Amniotic epithelial cell (primary cell): Measurements from ENCODE around the gene GPHN.
"Not testable (repeated sequence)": the region's sequence is repeated elsewhere in the genome, so short reads cannot be mapped to it uniquely, and the experiment has no call there.

ENCODE experiments used
- DNase-seq: peaks from one replicate; pipeline ENCODE4 v3.0.0-alpha.2; 2010; ENCODE audit warnings: low read depth

GPHN gene

GRCh38 chr14:66657780-66658179 lies 149.8 kb downstream of the GPHN start:
- DNase-seq = no peak

- peak; percentile 53 for DNase-seq
These were observed 154.4 kb downstream of the GPHN start for GRCh38 chr14:66662374-66662773.

GRCh38 chr14:66677780-66678179 lies 169.8 kb downstream of the GPHN start:
- no peak for DNase-seq

- no peak for DNase-seq
These were observed 172.3 kb downstream of the GPHN start for GRCh38 chr14:66680216-66680615.

- no peak for DNase-seq
These were observed 188.4 kb downstream of the GPHN start for GRCh38 chr14:66696326-66696725.

- DNase-seq = no peak
These were observed 190.6 kb downstream of the GPHN start for GRCh38 chr14:66698503-66698902.

GRCh38 chr14:66701813-66702212 lies 193.9 kb downstream of the GPHN start:
- DNase-seq = no peak

- DNase-seq = peak; percentile 55
These were observed 200.3 kb downstream of the GPHN start for GRCh38 chr14:66708267-66708666.

- peak; percentile 87 for DNase-seq
These were observed 201.3 kb downstream of the GPHN start for GRCh38 chr14:66709291-66709690.

- not testable (repeated sequence) for DNase-seq
These were observed 206.3 kb downstream of the GPHN start for GRCh38 chr14:66714291-66714690.

- not testable (repeated sequence) for DNase-seq
These were observed 207.4 kb downstream of the GPHN start for GRCh38 chr14:66715313-66715712.

- DNase-seq = no peak
These were observed 208.3 kb downstream of the GPHN start for GRCh38 chr14:66716227-66716626.

- DNase-seq = no peak
These were observed 209.7 kb downstream of the GPHN start for GRCh38 chr14:66717561-66718140.

GRCh38 chr14:66724996-66725395 lies 217.0 kb downstream of the GPHN start:
- DNase-seq = no peak

- not testable (repeated sequence) for DNase-seq
These were observed 223.4 kb downstream of the GPHN start for GRCh38 chr14:66731298-66731697.

- no peak for DNase-seq
These were observed 227.9 kb downstream of the GPHN start for GRCh38 chr14:66735853-66736252.

GRCh38 chr14:66739826-66740225 lies 231.9 kb downstream of the GPHN start:
- DNase-seq = no peak

GRCh38 chr14:66745078-66745477 lies 237.1 kb downstream of the GPHN start:
- DNase-seq = no peak

- DNase-seq = peak; percentile 58
These were observed 238.5 kb downstream of the GPHN start for GRCh38 chr14:66746316-66747006.

GRCh38 chr14:66752109-66752508 lies 244.2 kb downstream of the GPHN start:
- peak; percentile 2 for DNase-seq

GRCh38 chr14:66758031-66758613 lies 250.2 kb downstream of the GPHN start:
- DNase-seq = no peak

- DNase-seq = no peak
These were observed 264.2 kb downstream of the GPHN start for GRCh38 chr14:66772146-66772545.

GRCh38 chr14:66782853-66783252 lies 274.9 kb downstream of the GPHN start:
- DNase-seq = no peak

- no peak for DNase-seq
These were observed 282.2 kb downstream of the GPHN start for GRCh38 chr14:66790101-66790500.
